ENCODE measurements around the gene GCNT4. TPM values are rescaled to one million over a fixed set of nuclear protein-coding genes. Genes with fewer than 3 reads are reported as not detected.

The GCNT4 gene
- total RNA-seq, 1 experiment from 2014 or later = not detected

DNA sequence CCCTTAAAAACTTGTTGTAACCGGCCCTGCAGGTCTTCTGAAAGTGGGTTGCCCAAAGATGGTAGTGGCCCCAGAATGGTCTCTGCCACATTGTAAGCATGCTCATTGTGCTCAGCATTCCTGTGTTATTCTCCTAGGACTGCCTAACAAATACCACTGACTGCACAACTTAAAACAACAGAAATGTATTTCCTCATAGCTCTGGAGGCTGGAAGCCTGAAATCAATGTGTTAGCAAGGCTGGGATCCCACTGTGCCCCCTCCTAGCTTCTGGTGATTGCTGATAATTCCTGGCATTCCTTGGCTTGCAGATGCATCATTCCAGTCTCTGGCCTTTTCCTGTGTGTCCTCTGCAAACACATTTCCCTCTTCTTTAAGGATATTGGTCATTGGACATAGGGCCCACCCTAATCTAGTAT is 3.4 kb upstream of the GCNT4 start:
- Histone ChIP-seq H3K27ac (ENCODE audit: low read length) (no peak overlapping the region), H3K4me2 (ENCODE audit: low read depth, low read length, poor library complexity, severe bottlenecking) (no peak overlapping the region), H3K9me2 (replicated peaks; ENCODE audit: insufficient read depth, low read length) (no peaks in the 10 kb centered on the region), H3K9ac (ENCODE audit: low read length) (no peak overlapping the region), H4K20me1 (ENCODE audit: insufficient read depth, low read depth, low read length) (no peaks in the 10 kb centered on the region), H3K9me3 (ENCODE audit: low read length) (no peaks in the 10 kb centered on the region), H3K4me3 (ENCODE audit: low read length) (no peak overlapping the region), H3K27me3 (ENCODE audit: low read length) (no peaks in the 10 kb centered on the region), H3K79me2 (ENCODE audit: low read length) (no peaks in the 10 kb centered on the region), H2AFZ (ENCODE audit: low read length) (no peak overlapping the region), H3K4me1 (ENCODE audit: low read length) (no peaks in the 10 kb centered on the region), H3K36me3 (ENCODE audit: insufficient read depth, low read length) (no peaks in the 10 kb centered on the region)
- DNase-seq = no peak

DNA sequence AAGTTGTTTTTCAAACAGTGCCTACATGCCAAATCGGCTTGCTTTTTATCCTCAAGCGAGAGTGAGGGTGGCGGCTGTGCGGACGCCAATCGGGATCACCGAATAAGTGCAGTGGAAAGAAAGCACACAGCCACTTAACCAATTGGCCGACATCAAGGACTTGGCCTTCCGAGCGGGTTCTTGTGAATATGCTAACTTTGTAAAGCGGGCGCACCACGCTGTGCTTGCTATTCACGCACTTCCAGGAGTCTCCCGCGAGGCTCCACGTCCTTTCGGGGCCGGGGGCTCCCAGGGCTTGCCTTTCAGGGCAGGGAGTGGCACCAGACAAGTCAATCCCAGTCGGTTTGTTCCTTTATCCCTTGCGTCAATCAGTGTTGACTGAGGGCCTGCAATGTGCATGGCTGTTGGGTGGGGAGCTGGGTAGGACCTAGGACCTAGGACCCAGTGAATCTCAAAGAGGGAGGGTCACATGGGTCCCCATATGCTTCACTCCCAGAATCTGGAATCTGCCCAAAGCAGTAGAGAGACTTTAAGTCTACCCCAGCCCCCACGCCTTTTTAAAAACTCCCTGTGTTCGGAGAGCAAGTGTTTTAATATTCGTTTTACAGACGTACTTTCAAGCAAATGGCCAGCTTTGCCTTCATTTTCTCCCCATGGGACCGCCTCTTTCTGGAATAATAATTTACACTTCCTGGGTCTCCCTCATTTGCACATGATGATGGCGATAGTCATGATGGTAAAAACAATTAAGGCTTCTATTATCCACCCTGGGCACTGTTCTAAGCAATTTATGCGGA is 2.0 kb upstream of the GCNT4 start:
- no peaks in the 10 kb centered on the region for H3K4me1 ChIP-seq (ENCODE audit: low read length)
- H3K9me2 ChIP-seq (replicated peaks; ENCODE audit: insufficient read depth, low read length) = no peaks in the 10 kb centered on the region
- H3K4me3 ChIP-seq (ENCODE audit: low read length) = no peak overlapping the region
- no peaks in the 10 kb centered on the region for H3K27me3 ChIP-seq (ENCODE audit: low read length)
- H3K79me2 ChIP-seq (ENCODE audit: low read length) = no peaks in the 10 kb centered on the region
- H3K36me3 ChIP-seq (ENCODE audit: insufficient read depth, low read length) = no peaks in the 10 kb centered on the region
- no peak overlapping the region for H3K9ac ChIP-seq (ENCODE audit: low read length)
- no peak overlapping the region for H3K4me2 ChIP-seq (ENCODE audit: low read depth, low read length, poor library complexity, severe bottlenecking)
- H4K20me1 ChIP-seq (ENCODE audit: insufficient read depth, low read depth, low read length) = no peaks in the 10 kb centered on the region
- no peak overlapping the region for H2AFZ ChIP-seq (ENCODE audit: low read length)
- DNase-seq = no peak
- H3K9me3 ChIP-seq (ENCODE audit: low read length) = no peaks in the 10 kb centered on the region
- no peak overlapping the region for H3K27ac ChIP-seq (ENCODE audit: low read length)

DNA sequence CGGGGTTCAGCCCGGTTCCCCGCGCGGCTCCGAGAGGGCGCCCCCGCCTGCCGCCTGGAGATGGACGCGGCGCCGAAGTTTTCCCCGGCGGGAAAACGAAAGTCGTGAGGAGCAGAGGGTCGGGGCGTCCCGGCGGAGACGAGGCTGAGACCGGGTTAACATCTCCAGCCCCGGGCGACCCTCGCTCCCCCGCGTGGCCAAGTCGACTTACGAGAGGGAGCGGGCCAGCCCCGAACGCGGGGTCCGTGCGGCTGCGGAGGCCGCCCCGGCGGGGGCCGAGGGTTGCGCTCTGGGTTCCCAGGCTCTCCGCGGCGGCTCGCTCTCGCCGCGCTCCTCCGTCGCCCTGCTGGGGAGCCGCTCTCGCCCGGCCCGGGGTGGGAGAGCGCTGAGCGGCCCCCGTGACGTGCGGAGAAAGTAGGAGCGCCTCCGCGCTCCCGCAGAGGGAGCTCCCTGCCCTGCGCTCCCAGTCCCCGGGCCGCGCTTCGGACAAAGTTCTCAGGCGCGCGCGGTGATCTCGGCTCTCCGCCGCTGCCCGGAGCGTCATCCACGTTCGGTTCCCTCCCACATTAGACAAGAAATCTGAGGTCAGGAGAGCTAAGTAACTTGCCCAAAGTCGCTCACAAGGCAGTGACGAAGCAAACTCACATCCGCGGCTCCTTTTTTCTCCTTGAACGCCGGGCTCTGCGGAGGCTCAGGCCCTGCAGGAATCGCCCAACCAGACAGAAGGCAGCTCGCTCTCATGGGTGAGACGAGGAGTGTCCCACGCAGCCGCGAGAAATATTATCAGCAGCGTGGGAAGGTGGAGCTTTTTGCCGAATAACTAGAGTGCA is 1.2 kb upstream of the GCNT4 start:
- Histone ChIP-seq H3K4me1 (ENCODE audit: low read length) (no peaks in the 10 kb centered on the region), H3K27ac (ENCODE audit: low read length) (no peak overlapping the region), H3K9me3 (ENCODE audit: low read length) (no peaks in the 10 kb centered on the region), H3K27me3 (ENCODE audit: low read length) (no peaks in the 10 kb centered on the region), H3K79me2 (ENCODE audit: low read length) (no peaks in the 10 kb centered on the region), H3K9me2 (replicated peaks; ENCODE audit: insufficient read depth, low read length) (no peaks in the 10 kb centered on the region), H2AFZ (ENCODE audit: low read length) (no peak overlapping the region), H3K36me3 (ENCODE audit: insufficient read depth, low read length) (no peaks in the 10 kb centered on the region), H3K4me2 (ENCODE audit: low read depth, low read length, poor library complexity, severe bottlenecking) (no peak overlapping the region), H3K4me3 (ENCODE audit: low read length) (no peak overlapping the region), H4K20me1 (ENCODE audit: insufficient read depth, low read depth, low read length) (no peaks in the 10 kb centered on the region), H3K9ac (ENCODE audit: low read length) (no peak overlapping the region)
- no peak for DNase-seq

DNA sequence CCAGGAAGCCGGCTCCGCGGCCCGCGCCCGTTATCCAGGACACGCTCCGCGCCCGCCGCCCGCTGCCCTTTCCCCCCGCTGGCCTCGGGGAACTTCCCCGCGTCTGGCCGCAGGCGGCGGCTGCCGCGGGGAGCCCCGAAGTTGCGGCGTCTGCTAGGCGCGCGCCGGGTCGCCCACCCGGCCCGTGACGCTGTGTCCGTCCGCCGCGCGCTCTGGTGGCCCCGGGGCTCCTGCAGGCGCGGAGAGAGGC is 621 bp upstream of the GCNT4 start:
- no peaks in the 10 kb centered on the region for H4K20me1 ChIP-seq (ENCODE audit: insufficient read depth, low read depth, low read length)
- H3K4me2 ChIP-seq (ENCODE audit: low read depth, low read length, poor library complexity, severe bottlenecking) = no peak overlapping the region
- no peak for DNase-seq
- H3K4me3 ChIP-seq (ENCODE audit: low read length) = no peak overlapping the region
- H3K27me3 ChIP-seq (ENCODE audit: low read length) = no peaks in the 10 kb centered on the region
- H3K79me2 ChIP-seq (ENCODE audit: low read length) = no peaks in the 10 kb centered on the region
- H3K9ac ChIP-seq (ENCODE audit: low read length) = no peak overlapping the region
- H3K36me3 ChIP-seq (ENCODE audit: insufficient read depth, low read length) = no peaks in the 10 kb centered on the region
- no peaks in the 10 kb centered on the region for H3K9me3 ChIP-seq (ENCODE audit: low read length)
- no peak overlapping the region for H3K27ac ChIP-seq (ENCODE audit: low read length)
- no peak overlapping the region for H2AFZ ChIP-seq (ENCODE audit: low read length)
- no peaks in the 10 kb centered on the region for H3K4me1 ChIP-seq (ENCODE audit: low read length)
- no peaks in the 10 kb centered on the region for H3K9me2 ChIP-seq (replicated peaks; ENCODE audit: insufficient read depth, low read length)

DNA sequence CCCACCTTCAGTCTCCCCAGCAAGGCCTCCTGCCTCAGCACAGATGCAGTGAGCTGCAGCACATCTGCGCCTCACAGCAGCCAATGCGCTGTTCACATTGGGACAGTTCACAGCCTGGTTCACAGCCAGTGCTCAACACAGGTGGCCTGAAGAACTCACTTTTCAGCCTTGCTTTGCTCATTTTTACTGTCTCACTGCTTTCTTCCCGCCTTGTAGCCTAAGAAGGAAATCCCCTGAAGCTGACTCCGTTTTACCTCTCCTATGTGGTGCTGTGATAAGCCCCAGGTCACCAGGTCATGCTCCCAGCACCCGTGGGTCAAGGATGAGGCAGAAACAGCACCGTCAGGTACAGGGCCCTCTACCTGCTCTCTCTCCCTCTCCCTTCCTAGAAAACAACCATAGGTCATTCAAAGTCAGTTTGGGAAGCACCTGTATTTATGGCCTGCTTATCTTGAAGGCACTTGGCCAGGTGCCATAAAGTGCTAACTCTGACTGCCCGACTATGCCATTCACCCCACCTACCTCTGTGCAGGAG is 1.1 kb downstream of the GCNT4 start:
- Histone ChIP-seq H2AFZ (ENCODE audit: low read length) (no peak overlapping the region), H3K27ac (ENCODE audit: low read length) (no peak overlapping the region), H4K20me1 (ENCODE audit: insufficient read depth, low read depth, low read length) (no peaks in the 10 kb centered on the region), H3K9me3 (ENCODE audit: low read length) (no peaks in the 10 kb centered on the region), H3K36me3 (ENCODE audit: insufficient read depth, low read length) (no peaks in the 10 kb centered on the region), H3K27me3 (ENCODE audit: low read length) (no peaks in the 10 kb centered on the region), H3K9ac (ENCODE audit: low read length) (no peak overlapping the region), H3K4me1 (ENCODE audit: low read length) (no peaks in the 10 kb centered on the region), H3K4me2 (ENCODE audit: low read depth, low read length, poor library complexity, severe bottlenecking) (no peak overlapping the region), H3K9me2 (replicated peaks; ENCODE audit: insufficient read depth, low read length) (no peaks in the 10 kb centered on the region), H3K79me2 (ENCODE audit: low read length) (no peaks in the 10 kb centered on the region), H3K4me3 (ENCODE audit: low read length) (no peak overlapping the region)
- no peak for DNase-seq

DNA sequence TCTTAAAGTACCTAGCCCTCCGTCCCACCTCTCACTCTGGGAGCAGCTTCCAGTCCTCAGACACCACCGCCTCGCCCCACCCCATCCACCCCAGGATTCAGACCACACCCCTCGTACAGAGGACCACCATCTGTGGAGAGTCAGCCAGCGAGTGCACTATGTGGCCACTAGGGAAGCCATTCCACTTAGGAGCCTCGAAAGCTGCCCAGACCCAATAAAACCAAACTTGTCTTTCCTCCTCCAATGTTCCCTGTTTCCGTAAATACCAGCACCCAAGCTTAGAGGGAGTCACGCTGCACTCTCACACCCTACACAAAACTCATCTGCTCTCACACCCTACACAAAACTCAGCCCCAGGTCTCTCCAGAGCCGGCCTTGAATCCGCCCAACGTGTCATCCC is 1.9 kb downstream of the GCNT4 start:
- Histone ChIP-seq H3K36me3 (ENCODE audit: insufficient read depth, low read length) (no peaks in the 10 kb centered on the region), H3K4me1 (ENCODE audit: low read length) (no peaks in the 10 kb centered on the region), H4K20me1 (ENCODE audit: insufficient read depth, low read depth, low read length) (no peaks in the 10 kb centered on the region), H3K9me2 (replicated peaks; ENCODE audit: insufficient read depth, low read length) (no peaks in the 10 kb centered on the region), H3K9ac (ENCODE audit: low read length) (no peak overlapping the region), H3K27me3 (ENCODE audit: low read length) (no peaks in the 10 kb centered on the region), H3K4me3 (ENCODE audit: low read length) (no peak overlapping the region), H3K79me2 (ENCODE audit: low read length) (no peaks in the 10 kb centered on the region), H3K9me3 (ENCODE audit: low read length) (no peaks in the 10 kb centered on the region), H3K4me2 (ENCODE audit: low read depth, low read length, poor library complexity, severe bottlenecking) (no peak overlapping the region), H3K27ac (ENCODE audit: low read length) (no peak overlapping the region), H2AFZ (ENCODE audit: low read length) (no peak overlapping the region)
- DNase-seq = peak; percentile 45

DNA sequence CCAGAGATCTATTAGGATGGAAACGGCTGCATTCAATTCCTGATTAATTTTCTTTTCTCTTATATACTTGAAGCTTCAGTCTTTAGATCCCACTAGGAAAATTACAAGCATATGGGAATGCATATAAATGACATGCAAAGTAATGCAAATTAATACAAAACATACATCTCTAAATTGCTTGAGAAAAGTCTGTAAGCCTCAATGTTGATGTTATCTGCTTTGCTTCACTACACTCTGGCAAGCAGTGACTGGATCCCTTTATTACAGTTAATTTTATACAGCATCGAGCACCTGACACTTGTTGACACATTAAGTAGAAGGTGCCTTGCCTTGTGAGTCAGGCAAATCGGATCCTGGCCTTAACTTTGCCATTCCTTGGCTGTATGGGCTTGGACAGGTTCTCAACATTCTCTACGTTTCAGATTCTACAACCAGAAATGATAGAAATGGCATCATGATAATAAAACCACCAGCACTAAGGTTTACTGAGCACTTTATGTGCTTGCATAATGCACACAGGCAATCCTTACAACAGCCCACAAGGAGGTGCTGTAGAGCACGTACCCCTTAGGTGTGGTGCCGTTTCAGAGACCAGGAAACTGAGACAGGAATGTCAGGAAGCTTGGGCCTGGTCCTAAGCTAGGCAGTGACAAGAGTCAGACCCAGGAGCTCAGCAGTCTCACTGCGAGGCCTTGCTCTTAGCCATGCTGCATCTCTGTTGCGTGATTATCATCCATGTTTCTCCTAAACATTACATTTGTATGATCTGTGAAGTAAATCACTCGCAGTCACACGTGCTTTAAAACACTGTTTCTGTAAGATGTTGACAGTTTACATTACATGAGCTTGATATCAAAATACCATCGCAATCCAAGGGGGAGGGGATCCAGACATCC is 2.7 kb downstream of the GCNT4 start:
- Histone ChIP-seq H3K27ac (ENCODE audit: low read length) (no peak overlapping the region), H3K36me3 (ENCODE audit: insufficient read depth, low read length) (no peaks in the 10 kb centered on the region), H2AFZ (ENCODE audit: low read length) (no peak overlapping the region), H3K4me2 (ENCODE audit: low read depth, low read length, poor library complexity, severe bottlenecking) (no peak overlapping the region), H3K9me2 (replicated peaks; ENCODE audit: insufficient read depth, low read length) (no peaks in the 10 kb centered on the region), H3K9ac (ENCODE audit: low read length) (no peak overlapping the region), H3K27me3 (ENCODE audit: low read length) (no peaks in the 10 kb centered on the region), H3K4me3 (ENCODE audit: low read length) (no peak overlapping the region), H3K4me1 (ENCODE audit: low read length) (no peaks in the 10 kb centered on the region), H4K20me1 (ENCODE audit: insufficient read depth, low read depth, low read length) (no peaks in the 10 kb centered on the region), H3K79me2 (ENCODE audit: low read length) (no peaks in the 10 kb centered on the region), H3K9me3 (ENCODE audit: low read length) (no peaks in the 10 kb centered on the region)
- peak; percentile 79 for DNase-seq

Data from Karpas-422 (cell line).